T-helper 1 cell treated with Interleukin-12 subunit alpha and Interleukin-12 subunit beta and Interleukin-4 antibody, amounts not matched to agents 30 μg/mL and 1 μg/mL, for 36 hours (primary cell): ENCODE data around the gene MAP4.
A peak's percentile ranks its signal among the peaks of the same experiment; 100 is the strongest.
"Not testable (repeated sequence)": the region's sequence is repeated elsewhere in the genome, so short reads cannot be mapped to it uniquely, and the experiment has no call there.

Source experiments
- H3K27ac Mint-ChIP-seq: one replicate; pipeline ENCODE4 v1.8.0; 2021; ENCODE audit warnings: mild to moderate bottlenecking, mixed read lengths
- H3K27me3 Mint-ChIP-seq: one replicate; pipeline ENCODE4 v1.8.0; 2021; ENCODE audit warnings: low read depth, mixed read lengths
- H3K36me3 Mint-ChIP-seq: one replicate; pipeline ENCODE4 v1.8.0; 2021; ENCODE audit warnings: low read depth, mixed read lengths
- H3K4me1 Mint-ChIP-seq: one replicate; pipeline ENCODE4 v1.8.0; 2021; ENCODE audit warnings: low read depth, mixed read lengths
- H3K4me3 Mint-ChIP-seq: one replicate; pipeline ENCODE4 v1.8.0; 2021; ENCODE audit warnings: mild to moderate bottlenecking, moderate library complexity, mixed read lengths
- H3K9me3 Mint-ChIP-seq: one replicate; pipeline ENCODE4 v1.8.0; 2021; ENCODE audit warnings: mixed read lengths

Gene MAP4

DNA sequence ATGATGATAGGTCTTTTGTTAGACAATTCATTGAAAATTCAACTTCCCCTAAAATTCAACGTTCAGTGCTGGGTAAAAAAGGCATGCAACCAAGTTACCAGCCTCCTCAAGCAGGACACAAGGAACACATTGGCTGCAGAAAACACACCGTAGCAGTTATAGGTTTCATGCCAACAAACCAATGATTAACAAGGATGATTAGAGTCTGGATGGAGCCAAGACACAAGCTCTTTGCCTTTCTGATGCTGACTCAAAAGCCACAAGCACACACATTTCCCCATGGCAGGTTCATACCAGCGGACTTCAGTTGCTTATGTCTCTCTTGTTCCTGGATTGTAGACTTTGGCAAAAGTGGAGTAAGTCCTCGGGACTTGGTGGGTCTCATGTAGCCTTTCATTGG lies 107.5 kb downstream of the MAP4 start:
- Mint-ChIP-seq H3K4me3 (no peak overlapping the region), H3K4me1 (peaks cover 2% of the 10 kb centered on the region), H3K36me3 (peaks cover 22% of the 10 kb centered on the region), H3K9me3 (no peaks in the 10 kb centered on the region), H3K27ac (no peak overlapping the region), H3K27me3 (no peaks in the 10 kb centered on the region)

DNA sequence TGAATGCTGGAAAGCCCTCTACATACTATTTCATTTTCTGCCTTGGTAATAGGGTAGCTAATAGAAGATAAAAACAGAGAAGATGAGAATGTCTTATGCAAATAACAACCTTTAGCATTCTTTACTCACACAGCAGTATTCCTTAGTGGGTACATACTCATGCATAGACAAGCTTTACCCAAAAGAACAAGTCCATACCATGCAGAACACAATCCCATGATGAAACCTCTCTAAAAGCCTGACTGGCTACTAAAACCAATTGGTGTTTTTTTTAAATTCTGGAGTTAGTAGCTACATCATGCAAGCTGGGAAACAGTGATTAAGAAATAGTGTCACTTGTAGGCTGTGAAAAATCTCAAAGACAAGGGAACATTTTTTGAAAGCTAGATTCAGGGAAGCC lies 108.4 kb downstream of the MAP4 start:
- H3K4me3 Mint-ChIP-seq, result no peak overlapping the region
- H3K36me3 Mint-ChIP-seq, result peaks cover 21% of the 10 kb centered on the region
- H3K4me1 Mint-ChIP-seq, result peaks cover 2% of the 10 kb centered on the region
- H3K27me3 Mint-ChIP-seq, result no peaks in the 10 kb centered on the region
- no peaks in the 10 kb centered on the region for H3K9me3 Mint-ChIP-seq
- H3K27ac Mint-ChIP-seq, result no peak overlapping the region

DNA sequence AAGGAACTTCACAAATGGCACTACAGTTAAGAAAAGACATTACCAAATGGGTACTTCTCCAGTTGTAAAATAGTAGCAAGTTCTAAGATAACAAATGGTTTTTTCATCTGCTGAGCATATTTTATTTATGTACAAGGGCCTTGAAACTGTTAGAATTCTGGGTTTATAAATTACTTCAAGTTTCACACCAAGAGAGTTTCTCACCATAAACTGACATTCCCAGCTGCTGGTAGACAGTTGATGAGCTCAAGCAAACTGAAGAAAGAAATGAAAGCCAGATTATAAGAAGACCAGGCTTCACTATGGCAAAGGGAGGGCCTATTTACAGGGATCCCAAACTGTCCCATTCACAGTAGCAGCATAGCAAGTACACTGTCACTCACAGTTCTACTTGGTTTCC lies 113.5 kb downstream of the MAP4 start:
- Mint-ChIP-seq H3K4me3 (no peak overlapping the region), H3K27ac (no peak overlapping the region), H3K9me3 (no peaks in the 10 kb centered on the region), H3K36me3 (peaks cover 6% of the 10 kb centered on the region), H3K27me3 (no peaks in the 10 kb centered on the region), H3K4me1 (peaks cover 3% of the 10 kb centered on the region)

DNA sequence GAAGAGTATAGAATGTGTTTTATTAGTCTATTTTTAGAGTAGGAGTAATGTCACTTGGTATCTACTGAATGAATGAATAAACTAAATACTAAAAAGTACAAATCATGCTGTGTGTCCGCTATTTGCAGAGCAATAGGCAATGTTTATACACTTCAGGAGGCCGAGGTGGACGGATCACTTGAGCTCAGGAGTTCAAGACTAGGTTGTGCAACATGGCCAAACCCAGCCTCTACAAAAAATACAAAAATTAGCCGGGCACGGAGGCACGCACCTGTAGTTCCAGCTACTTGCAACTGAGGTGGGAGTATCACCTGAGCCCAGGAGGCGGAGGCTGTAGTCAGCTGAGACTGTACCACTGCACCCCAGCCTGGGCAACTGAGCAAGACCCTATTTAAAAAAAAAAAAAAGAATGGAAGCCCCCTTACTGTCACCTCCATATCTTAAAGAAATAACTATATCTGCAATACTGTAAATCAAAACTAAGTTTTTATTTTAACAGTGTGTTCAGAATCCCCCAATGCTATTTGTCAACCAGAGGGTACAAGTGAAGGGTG lies 114.9 kb downstream of the MAP4 start:
- Mint-ChIP-seq H3K36me3 (peaks cover 6% of the 10 kb centered on the region), H3K9me3 (no peaks in the 10 kb centered on the region), H3K27ac (no peak overlapping the region), H3K4me3 (no peak overlapping the region), H3K4me1 (peaks cover 4% of the 10 kb centered on the region), H3K27me3 (no peaks in the 10 kb centered on the region)

DNA sequence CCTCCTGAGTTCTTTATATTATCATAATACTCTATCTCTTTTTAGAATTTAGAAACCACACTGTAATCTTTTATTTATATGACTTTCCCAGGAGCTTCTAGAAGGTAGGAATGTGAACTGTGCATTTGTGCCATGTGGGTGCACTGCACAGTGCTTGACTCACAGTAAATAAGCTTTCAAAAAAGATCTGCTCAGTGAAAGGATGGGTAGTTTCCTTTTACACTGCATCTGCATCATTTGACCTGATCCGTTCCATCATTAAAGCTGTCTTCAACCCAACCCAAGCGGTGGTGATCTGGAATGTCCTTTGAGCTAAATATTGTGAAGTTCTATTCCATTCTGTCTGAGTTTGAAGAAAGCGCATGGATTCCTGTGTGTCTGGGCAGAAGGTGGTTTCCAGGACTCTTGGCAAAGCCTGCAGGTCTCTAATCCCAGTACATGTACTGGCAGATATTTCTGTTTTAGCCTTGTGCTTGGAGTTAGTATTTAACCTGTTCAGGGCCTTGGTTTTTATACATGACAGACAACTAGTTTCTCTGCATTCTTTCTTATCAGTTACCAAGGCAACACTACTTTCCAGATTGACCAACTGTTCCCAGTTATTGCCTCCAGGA lies 116.6 kb downstream of the MAP4 start:
- Mint-ChIP-seq H3K4me1 (peaks cover 4% of the 10 kb centered on the region), H3K27me3 (no peaks in the 10 kb centered on the region), H3K4me3 (no peak overlapping the region), H3K27ac (no peak overlapping the region), H3K9me3 (no peaks in the 10 kb centered on the region), H3K36me3 (peaks cover 6% of the 10 kb centered on the region)

DNA sequence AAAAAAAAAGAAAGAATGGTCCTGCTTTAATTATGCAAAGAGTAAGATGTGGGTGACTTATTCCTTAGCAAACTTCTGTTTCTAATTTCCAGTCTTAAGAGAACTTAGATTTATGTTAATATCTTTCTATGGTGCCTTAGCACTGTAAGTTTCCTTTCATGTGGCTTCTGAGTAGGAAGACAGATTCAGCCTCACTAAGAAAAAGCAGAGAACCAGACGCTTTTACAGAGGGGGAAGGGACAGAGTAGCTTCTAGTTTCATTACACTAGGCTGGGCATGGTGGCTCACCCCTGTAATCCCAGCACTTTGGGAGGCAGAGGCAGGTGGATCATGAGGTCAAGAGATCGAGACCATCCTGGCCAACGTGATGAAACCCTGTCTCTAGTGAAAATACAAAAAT lies 118.3 kb downstream of the MAP4 start:
- H3K27ac Mint-ChIP-seq, result no peak overlapping the region
- H3K9me3 Mint-ChIP-seq, result no peaks in the 10 kb centered on the region
- peaks cover 9% of the 10 kb centered on the region for H3K36me3 Mint-ChIP-seq
- H3K4me1 Mint-ChIP-seq, result peaks cover 10% of the 10 kb centered on the region
- H3K4me3 Mint-ChIP-seq, result no peak overlapping the region
- H3K27me3 Mint-ChIP-seq, result no peaks in the 10 kb centered on the region

DNA sequence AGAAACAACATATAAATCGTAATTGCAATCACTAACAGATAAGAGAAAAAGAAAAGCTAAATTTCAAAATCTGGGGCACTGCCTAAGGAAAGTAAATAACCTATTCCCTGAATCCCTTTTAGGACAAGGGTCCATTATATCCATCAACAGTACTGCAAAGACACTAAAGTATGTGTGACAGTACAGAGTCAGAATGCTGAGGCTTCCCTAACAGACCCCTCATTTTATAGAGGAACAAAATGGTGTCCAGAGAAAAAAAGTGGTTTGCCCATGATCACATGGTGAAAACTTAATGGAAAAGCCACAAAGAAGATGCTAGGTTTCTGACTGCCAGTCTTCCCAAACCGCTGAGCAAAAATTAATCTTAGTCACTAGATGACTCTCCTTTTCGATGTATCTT lies 119.5 kb downstream of the MAP4 start:
- no peaks in the 10 kb centered on the region for H3K27me3 Mint-ChIP-seq
- H3K27ac Mint-ChIP-seq, result no peak overlapping the region
- peaks cover 17% of the 10 kb centered on the region for H3K4me1 Mint-ChIP-seq
- peaks cover 11% of the 10 kb centered on the region for H3K36me3 Mint-ChIP-seq
- H3K9me3 Mint-ChIP-seq, result no peaks in the 10 kb centered on the region
- H3K4me3 Mint-ChIP-seq, result no peak overlapping the region

DNA sequence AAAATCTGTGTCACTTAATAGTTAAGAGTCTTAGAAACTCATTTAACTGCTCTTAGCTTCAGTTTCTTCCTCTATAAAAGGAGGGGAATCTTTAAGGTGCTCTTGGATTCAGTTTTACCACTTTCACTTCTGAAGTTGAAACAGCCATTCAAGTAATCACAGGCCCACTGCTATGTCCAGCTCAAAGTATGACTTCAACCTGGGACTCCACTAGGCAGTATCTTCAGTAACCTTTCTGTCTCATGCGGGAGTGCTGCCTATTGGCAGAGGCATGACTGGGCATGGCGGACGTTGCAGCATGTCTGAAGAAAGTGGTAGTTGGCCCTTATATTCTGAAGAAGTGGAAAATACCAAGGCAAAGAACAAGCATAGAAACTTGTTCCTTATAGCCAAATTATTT lies 121.0 kb downstream of the MAP4 start:
- Mint-ChIP-seq H3K9me3 (no peaks in the 10 kb centered on the region), H3K36me3 (peaks cover 16% of the 10 kb centered on the region), H3K4me1 (peaks cover 17% of the 10 kb centered on the region), H3K27ac (no peak overlapping the region), H3K27me3 (no peaks in the 10 kb centered on the region), H3K4me3 (no peak overlapping the region)

DNA sequence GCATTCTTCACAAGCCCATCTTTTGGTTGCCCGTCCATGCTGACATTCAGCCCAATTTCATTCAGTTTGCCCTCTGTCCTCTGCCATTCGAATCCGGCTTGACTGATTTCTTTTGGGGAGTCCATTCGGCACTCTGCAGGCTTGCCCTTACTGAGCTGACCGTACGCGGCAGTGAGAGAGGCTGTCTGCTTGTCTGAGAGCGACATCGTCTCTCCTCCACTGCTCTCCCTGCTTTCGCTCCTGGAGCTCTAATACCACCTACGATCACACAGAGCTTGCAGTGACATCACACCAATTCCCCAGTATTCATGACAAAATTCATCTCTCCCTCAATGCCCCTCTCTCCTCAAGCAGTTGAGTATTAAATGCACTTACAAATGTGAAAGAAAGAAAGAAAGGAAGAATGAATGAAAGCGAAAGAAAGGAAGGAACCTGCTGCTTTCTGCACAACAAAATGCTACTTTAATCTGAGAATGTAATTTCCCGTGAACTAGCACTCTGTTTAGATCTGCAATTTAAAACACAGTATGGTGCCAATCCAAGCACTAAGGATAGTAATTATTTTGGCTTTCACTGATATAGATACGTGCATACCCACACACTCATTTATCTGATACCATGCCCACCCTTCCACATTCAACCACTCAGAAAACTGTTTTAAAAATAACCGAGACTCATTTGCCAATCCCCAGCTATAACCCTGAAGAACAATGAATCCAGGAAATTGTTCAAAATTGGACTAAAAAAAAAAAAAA lies 123.8 kb downstream of the MAP4 start:
- Mint-ChIP-seq H3K4me1 (peaks cover 15% of the 10 kb centered on the region), H3K4me3 (no peak overlapping the region), H3K27ac (peak overlapping the region; percentile 34), H3K36me3 (peaks cover 23% of the 10 kb centered on the region), H3K9me3 (no peaks in the 10 kb centered on the region), H3K27me3 (no peaks in the 10 kb centered on the region)

DNA sequence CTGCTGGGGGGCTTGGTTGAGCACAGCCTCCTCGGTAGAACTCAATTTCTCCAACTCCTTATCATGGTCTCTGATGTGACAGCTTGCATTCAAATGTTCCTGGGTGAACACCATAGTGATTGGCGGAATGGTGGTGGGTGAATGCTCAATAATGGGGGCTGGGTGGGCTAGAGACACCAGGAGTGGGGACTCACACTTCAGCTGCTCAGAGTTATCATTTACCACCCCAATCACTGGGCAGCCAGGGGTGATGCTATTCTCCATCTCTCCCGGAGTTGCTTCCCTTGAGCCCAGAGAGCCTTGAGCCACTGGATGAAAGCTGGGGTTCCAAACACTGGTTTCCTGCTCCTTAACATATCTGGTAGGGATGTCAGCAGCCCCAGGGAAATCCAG lies 124.6 kb downstream of the MAP4 start:
- Mint-ChIP-seq H3K4me3 (no peak overlapping the region), H3K27ac (no peak overlapping the region), H3K27me3 (no peaks in the 10 kb centered on the region), H3K36me3 (peaks cover 23% of the 10 kb centered on the region), H3K4me1 (peaks cover 15% of the 10 kb centered on the region), H3K9me3 (no peaks in the 10 kb centered on the region)

DNA sequence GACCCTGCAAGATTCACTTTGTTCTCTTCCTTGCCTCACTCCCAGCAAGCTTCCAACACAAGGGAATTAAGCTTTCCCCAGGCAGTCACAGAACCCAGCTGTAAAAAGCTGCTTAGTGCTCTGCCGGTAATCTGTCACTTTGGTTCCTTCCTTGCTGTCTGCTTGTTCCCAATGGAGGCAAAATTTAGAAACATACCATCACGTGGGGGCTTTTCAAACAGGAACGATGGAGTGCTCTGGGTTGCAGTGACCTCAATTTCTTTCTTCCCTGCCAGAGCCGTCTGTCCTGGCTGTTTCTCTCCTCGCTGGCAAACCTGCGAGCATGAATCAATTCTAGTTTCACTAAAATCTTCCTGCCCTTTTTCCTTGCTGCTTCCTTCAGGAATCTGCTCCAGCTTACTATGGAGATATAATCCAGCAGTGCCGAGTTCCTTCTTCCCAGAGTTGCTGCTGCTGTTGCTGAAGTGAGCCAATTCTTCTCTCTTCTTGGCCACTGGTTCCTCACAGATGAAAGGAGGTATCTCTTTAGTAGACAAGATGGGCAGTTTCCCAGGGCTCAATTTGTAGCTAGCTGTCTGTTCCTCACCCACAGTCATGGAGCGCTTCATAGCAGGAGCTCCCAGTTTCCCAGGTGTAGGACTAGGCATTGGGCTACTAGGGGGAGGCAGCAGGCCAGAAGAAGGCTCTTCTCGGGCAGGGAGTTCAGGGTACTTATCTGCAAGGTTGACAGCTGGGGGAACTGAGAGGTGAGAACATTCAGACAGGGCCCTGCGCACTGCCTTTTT lies 125.2 kb downstream of the MAP4 start:
- H3K4me1 Mint-ChIP-seq, result peaks cover 15% of the 10 kb centered on the region
- H3K36me3 Mint-ChIP-seq, result peaks cover 23% of the 10 kb centered on the region
- no peaks in the 10 kb centered on the region for H3K27me3 Mint-ChIP-seq
- H3K4me3 Mint-ChIP-seq, result no peak overlapping the region
- H3K9me3 Mint-ChIP-seq, result no peaks in the 10 kb centered on the region
- no peak overlapping the region for H3K27ac Mint-ChIP-seq

DNA sequence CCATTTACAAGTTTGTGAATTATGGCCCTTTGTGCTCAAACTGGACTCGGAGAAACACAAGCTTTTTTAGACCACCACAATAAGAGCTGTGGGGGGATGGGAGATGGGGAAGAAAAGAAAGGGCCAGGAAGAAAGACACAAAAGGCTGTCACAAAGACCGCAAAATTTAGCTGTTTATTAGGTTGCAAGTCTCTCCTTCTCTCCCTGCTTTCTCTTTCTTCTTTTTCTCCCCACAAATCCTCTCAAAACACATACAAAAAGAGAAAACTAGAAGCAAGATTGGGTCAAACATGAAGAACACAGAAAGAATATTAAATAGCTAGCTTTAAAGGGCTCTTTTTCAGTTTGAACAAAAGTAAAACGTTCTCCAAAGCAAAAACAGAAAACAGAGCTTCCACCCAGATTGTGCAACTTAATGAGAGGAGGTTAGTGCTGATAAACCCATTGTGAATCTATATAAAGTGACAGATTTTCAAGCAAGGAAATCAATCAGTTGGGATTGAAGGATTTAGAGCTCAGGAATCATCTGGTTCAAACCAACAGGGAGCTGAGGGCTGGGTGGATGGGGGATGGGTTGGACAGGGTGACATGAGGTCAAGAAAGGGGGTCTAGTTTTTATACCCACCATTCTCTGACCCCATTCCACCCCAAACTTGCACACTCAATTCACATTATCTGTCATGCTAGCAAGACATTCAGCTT lies 125.9 kb downstream of the MAP4 start:
- Mint-ChIP-seq H3K4me3 (no peak overlapping the region), H3K27ac (no peak overlapping the region), H3K36me3 (peaks cover 21% of the 10 kb centered on the region), H3K9me3 (no peaks in the 10 kb centered on the region), H3K27me3 (no peaks in the 10 kb centered on the region), H3K4me1 (peaks cover 17% of the 10 kb centered on the region)

DNA sequence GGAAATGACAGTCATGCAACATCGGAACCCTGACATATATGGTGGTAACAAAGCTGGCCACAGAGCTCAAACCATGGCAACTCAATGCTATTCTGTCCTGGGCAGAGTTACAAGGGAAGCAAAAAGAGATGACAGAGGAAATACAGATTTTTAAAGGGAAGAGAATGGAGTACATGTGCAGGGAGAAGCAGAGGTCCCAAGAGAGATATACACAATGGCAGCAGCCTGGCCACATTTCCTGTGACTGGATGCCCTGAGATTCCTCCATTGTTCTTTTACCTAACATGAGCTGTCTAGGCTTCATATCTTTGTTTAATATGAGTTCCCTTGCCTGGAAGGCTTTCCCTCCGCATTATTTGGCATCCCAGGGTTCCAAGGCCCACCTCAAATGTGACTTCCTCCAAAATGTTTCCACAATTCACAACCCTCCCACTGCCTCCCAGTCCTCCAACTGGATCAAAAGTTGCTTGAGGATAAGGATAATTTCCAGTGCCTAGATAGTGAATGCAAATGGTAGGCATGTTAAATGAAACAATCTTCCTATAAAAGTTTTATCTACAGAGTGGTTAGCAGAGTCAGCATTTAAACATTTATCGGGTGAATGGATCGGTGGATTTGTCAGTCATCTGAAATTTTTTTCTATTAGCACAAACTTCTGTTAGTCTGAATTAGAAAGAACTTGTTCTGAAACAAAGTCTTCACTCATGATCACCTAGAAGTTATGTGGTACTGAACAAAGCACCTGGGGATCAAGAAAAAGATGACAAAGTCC lies 127.0 kb downstream of the MAP4 start:
- H3K9me3 Mint-ChIP-seq, result no peaks in the 10 kb centered on the region
- no peak overlapping the region for H3K4me3 Mint-ChIP-seq
- H3K4me1 Mint-ChIP-seq, result peaks cover 25% of the 10 kb centered on the region
- peaks cover 26% of the 10 kb centered on the region for H3K36me3 Mint-ChIP-seq
- H3K27ac Mint-ChIP-seq, result no peak overlapping the region
- no peaks in the 10 kb centered on the region for H3K27me3 Mint-ChIP-seq

DNA sequence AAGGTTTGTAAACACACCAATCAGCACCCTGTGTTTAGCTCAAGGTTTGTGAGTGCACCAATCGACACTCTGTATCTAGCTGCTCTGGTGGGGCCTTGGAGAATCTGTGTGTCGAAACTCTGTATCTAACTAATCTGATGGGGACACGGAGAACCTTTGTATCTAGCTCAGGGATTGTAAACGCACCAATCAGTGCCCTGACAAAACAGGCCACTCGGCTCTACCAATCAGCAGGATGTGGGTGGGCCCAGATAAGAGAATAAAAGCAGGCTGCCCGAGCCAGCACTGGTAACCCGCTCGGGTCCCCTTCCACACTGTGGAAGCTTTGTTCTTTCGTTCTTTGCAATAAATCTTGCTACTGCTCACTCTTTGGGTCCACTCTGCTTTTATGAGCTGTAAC lies 128.2 kb downstream of the MAP4 start:
- peaks cover 19% of the 10 kb centered on the region for H3K4me1 Mint-ChIP-seq
- not testable (repeated sequence) for H3K9me3 Mint-ChIP-seq, H3K27ac Mint-ChIP-seq, H3K4me3 Mint-ChIP-seq, H3K27me3 Mint-ChIP-seq
- H3K36me3 Mint-ChIP-seq, result peaks cover 25% of the 10 kb centered on the region
